LNCaP clone FGC (cell line): Measurements from ENCODE around the gene AMIGO1.

Experiments used
- DNase-seq: peaks from one replicate; pipeline ENCODE4 v3.0.0-alpha.2; 2011; ENCODE audit warnings: low read depth
- H3K4me3 ChIP-seq: 2 replicates; pipeline ENCODE4 v1.5.1; 2011; ENCODE audit warnings: mild to moderate bottlenecking, low read depth, low read length, control low read depth
- CTCF ChIP-seq: IDR thresholded peaks from 2 replicates; pipeline ENCODE4 v1.5.1; 2012; ENCODE audit warnings: mild to moderate bottlenecking; ENCODE audit not compliant: control insufficient read depth, insufficient read depth; ENCODE audit errors: extremely low read depth

The AMIGO1 gene

DNA sequence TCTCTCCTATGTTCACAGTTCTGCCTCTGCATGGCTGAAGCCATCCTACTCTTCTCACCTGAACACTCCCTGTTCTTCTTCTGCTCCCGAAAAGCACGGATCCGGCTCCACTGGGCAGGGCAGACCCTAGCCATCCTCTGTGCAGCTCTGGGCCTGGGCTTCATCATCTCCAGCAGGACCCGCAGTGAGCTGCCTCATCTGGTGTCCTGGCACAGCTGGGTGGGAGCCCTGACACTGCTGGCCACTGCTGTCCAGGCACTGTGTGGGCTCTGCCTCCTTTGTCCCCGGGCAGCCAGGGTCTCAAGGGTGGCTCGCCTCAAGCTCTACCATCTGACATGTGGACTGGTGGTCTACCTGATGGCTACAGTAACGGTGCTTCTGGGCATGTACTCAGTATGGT is 13.8 kb downstream of the AMIGO1 start:
- no peak for TF ChIP-seq CTCF
- H3K4me3 ChIP-seq, result no peak overlapping the region
- no peak for DNase-seq

DNA sequence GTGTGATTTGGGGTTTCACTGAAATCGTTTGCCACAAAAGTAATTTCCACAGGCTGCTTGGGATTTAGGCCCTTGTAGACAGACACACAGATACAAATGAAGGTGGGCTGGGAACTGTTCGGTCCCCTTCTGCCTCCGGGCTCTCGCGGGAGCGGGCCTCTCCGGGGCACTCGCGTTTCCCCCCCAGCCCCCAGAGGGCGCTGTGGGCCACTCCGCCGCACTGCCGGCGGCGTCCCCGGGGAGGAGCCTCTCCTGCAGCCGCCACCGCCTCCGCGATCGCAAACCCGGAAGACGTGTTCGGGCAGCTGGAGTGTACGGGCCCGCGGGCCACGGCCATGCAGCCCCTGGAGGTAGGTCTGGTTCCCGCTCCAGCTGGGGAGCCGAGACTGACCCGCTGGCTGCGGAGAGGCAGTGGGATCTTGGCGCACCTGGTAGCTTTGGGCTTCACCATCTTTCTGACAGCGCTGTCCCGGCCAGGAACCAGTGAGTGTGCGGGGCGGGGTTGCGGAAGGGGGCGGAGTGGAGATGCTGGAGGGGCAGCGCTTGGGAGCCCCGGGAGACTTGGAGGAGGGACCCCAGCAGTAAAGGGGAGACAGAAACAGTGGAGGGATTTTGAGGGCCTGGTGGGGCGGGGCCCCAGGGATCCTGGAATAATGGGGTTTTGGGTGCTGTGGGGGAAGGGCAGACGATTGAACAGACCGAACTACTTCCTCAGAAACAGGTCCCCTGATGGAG is 15.6 kb downstream of the AMIGO1 start, which contains the start of gene CYB561D1:
Gene CYB561D1, plus strand, starts transcription at position 290 of the 735 bp plus-strand sequence. Its CDS starts 46 bp downstream, at position 336.
- peak within 1 kb of the TSS; percentile 94 for H3K4me3 ChIP-seq
- peak; percentile 27 for DNase-seq
- TF ChIP-seq CTCF, result peak; percentile 91

GRCh38 chr1:109493227-109493626 is 16.3 kb downstream of the AMIGO1 start:
- no peak for DNase-seq
- TF ChIP-seq CTCF, result no peak
- H3K4me3 ChIP-seq, result no peak overlapping the region

- no peak overlapping the region for H3K4me3 ChIP-seq
- no peak for DNase-seq
- no peak for TF ChIP-seq CTCF
Observed at GRCh38 chr1:109492779-109493178, 16.7 kb downstream of the AMIGO1 start.

DNA sequence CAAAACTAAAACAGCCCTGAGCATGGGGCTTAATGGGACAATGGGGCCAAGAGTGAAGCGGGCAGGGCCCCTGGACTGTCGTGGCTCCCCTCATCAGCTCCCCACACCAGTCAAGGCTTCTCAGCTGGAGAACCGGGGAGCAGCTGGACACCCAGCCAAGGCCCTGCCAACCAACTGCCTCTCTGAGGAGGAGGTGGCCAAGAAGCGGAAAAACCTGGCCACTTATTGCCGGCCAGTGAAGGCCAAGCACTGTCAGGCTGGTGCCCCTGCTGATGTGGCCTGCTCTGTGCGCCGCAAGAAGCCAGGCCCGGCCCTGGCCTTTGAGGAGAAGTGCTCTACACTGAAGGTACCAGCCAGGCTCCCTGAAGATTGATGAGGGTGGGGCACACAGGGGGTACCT is 18.2 kb downstream of the AMIGO1 start:
- H3K4me3 ChIP-seq, result no peak overlapping the region
- no peak for DNase-seq
- TF ChIP-seq CTCF, result no peak

GRCh38 chr1:109490934-109491302 is 18.6 kb downstream of the AMIGO1 start:
- no peak for TF ChIP-seq CTCF
- no peak overlapping the region for H3K4me3 ChIP-seq
- DNase-seq, result no peak
